ENCODE measurements around the gene LNP1. TPM values are rescaled to one million over a fixed set of nuclear protein-coding genes. Genes with fewer than 3 reads are reported as not detected.

Gene LNP1
- total and polyA plus RNA-seq, 10 of the 15 experiments (the other 5 are each of a cell fraction or from before 2014, with no cell fraction given), result 2.1 to 4.2 (median 2.7) TPM

- CTCF ChIA-PET, result interaction anchor here (0.6 kb wide), 1 partner anchor 9 kb away, joined by 3 read pairs; no protein-coding TSS in a partner anchor
- no peak for FAIRE-seq
These were observed 6.7 kb downstream of the LNP1 start for GRCh38 chr3:100407977-100408532.

More at GRCh38 chr3:100407977-100408532, 6.7 kb downstream of the LNP1 start:
- ATAC-seq (no peak), DNase-seq (ENCODE audit: low read depth, low spot score) (no peak)
- H3K27ac ChIP-seq (ENCODE audit: control insufficient read depth, insufficient read depth), result no peak overlapping the region
- RAD21 ChIA-PET (ENCODE audit: unreplicated experiment), result no interaction called here
- H3K36me3 ChIP-seq (ENCODE audit: control insufficient read depth in 2 of 2, insufficient read depth in 2 of 2, low read length in 1 of 2), result no peaks in the 10 kb centered on the region; a peak in 2 of 4 replicates
- POLR2A ChIA-PET, result no interaction called here
- TF ChIP-seq RAD51 (IDR thresholded peaks at IDR 0.05), result no peak
- no peak for TF ChIP-seq CHD1 (IDR thresholded peaks at IDR 0.05; ENCODE audit: low read depth, low read length)
- no peak for TF ChIP-seq SP1 (IDR thresholded peaks at IDR 0.05; ENCODE audit: low read depth, low read length)
- TF ChIP-seq ATF3 (IDR thresholded peaks at IDR 0.05; ENCODE audit: borderline replicate concordance, extremely low read depth, low read depth, low read length), result no peak
- no peak for TF ChIP-seq TCF7 (IDR thresholded peaks at IDR 0.05; ENCODE audit: borderline replicate concordance)
- no peak for TF ChIP-seq TCF12 (IDR thresholded peaks at IDR 0.05; ENCODE audit: low read depth, low read length)
- TF ChIP-seq, protein P1, sequence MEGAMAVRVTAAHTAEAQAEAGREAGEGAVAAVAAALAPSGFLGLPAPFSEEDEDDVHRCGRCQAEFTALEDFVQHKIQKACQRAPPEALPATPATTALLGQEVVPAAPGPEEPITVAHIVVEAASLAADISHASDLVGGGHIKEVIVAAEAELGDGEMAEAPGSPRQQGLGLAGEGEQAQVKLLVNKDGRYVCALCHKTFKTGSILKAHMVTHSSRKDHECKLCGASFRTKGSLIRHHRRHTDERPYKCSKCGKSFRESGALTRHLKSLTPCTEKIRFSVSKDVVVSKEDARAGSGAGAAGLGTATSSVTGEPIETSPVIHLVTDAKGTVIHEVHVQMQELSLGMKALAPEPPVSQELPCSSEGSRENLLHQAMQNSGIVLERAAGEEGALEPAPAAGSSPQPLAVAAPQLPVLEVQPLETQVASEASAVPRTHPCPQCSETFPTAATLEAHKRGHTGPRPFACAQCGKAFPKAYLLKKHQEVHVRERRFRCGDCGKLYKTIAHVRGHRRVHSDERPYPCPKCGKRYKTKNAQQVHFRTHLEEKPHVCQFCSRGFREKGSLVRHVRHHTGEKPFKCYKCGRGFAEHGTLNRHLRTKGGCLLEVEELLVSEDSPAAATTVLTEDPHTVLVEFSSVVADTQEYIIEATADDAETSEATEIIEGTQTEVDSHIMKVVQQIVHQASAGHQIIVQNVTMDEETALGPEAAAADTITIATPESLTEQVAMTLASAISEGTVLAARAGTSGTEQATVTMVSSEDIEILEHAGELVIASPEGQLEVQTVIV (IDR thresholded peaks at IDR 0.05; ENCODE audit: borderline replicate concordance, partially characterized antibody), result no peak
- no peak for TF ChIP-seq SIX5 (IDR thresholded peaks at IDR 0.05; ENCODE audit: low read depth, low read length, severe bottlenecking)
- TF ChIP-seq KAT2A (conservative IDR thresholded peaks at IDR 0.05; ENCODE audit: control insufficient read depth, low read depth, low read length), result no peak
- TF ChIP-seq TCF3 (IDR thresholded peaks at IDR 0.05; ENCODE audit: borderline replicate concordance, insufficient read depth, low read depth, low read length), result no peak
- TF ChIP-seq SIN3A (IDR thresholded peaks at IDR 0.05; ENCODE audit: low read depth, low read length), result no peak
- no peak for TF ChIP-seq IKZF2 (IDR thresholded peaks at IDR 0.05)
- BruUV-seq (replicated peaks), result no TSS peak
- no peak overlapping the region for H3K9ac ChIP-seq (ENCODE audit: control insufficient read depth, insufficient read depth, low read length)
- 85% methylated on average over 4 of the region's 4 CpGs for WGBS (ENCODE audit: insufficient coverage, insufficient replicate concordance, low lambda C conversion rate, missing lambda C conversion rate)
- H3K79me2 ChIP-seq (ENCODE audit: control insufficient read depth, insufficient read depth, low read length), result peaks cover 17% of the 10 kb centered on the region
- no peaks in the 10 kb centered on the region for H3K27me3 ChIP-seq (replicated peaks in 1 of 2; ENCODE audit: control insufficient read depth in 2 of 2, insufficient read depth in 2 of 2, low read length in 1 of 2)
- SMC1A ChIA-PET (ENCODE audit: uncharacterized antibody, unreplicated experiment), result interaction anchor here (0.8 to 1.0 kb wide), 3 partner anchors 22 to 86 kb away, joined by 3 read pairs; no protein-coding TSS in a partner anchor
- in situ Hi-C loops (cut with MboI) (no loop called here), intact Hi-C loops (cut with micrococcal nuclease; ENCODE audit: unreplicated experiment) (no loop called here)
- H2AFZ ChIP-seq (ENCODE audit: control insufficient read depth, low read depth, low read length), result no peak overlapping the region
- H4K20me1 ChIP-seq (ENCODE audit: control insufficient read depth, insufficient read depth), result no peaks in the 10 kb centered on the region
- H3K4me3 ChIP-seq, result no peak overlapping the region
- H3K9me3 ChIP-seq (replicated peaks; ENCODE audit: control insufficient read depth, insufficient read depth, low read length), result peaks cover 12% of the 10 kb centered on the region; the same call in 2 of the 3 replicates
- H3K4me2 ChIP-seq (ENCODE audit: control insufficient read depth, insufficient read depth), result no peak overlapping the region
- no peaks in the 10 kb centered on the region for H3K4me1 ChIP-seq (ENCODE audit: control insufficient read depth, insufficient read depth, low read length)
